Measurements from ENCODE around the gene ZDHHC14.

- no peak for TF ChIP-seq POLR2A (IDR thresholded peaks at IDR 0.05)
- no peak for TF ChIP-seq CTCF (IDR thresholded peaks at IDR 0.05)
Observed at GRCh38 chr6:157646012-157646411, 265.0 kb downstream of the ZDHHC14 start.
